H9 (cell line): Measurements from ENCODE around the gene MST1. TPM values are rescaled to one million over a fixed set of nuclear protein-coding genes. Genes with fewer than 3 reads are reported as not detected.

Source experiments
- DNase-seq: peaks from one replicate; pipeline ENCODE4 v3.0.0-alpha.2; 2017
- H2AFZ ChIP-seq: one replicate; pipeline ENCODE4 v1.6.1; 2013; ENCODE audit warnings: mild to moderate bottlenecking, low read length, control low read depth, moderate library complexity
- H2AK5ac ChIP-seq: 2 replicates; pipeline ENCODE4 v1.6.1; 2013; ENCODE audit warnings: low read length, control low read depth, mixed read lengths; ENCODE audit not compliant: insufficient read length
- H2BK120ac ChIP-seq: one replicate; pipeline ENCODE4 v1.6.1; 2013; ENCODE audit warnings: low read depth, mild to moderate bottlenecking, low read length, control low read depth, inconsistent platforms; ENCODE audit not compliant: poor library complexity, severe bottlenecking
- H2BK12ac ChIP-seq: 2 replicates; pipeline ENCODE4 v1.6.1; 2013; ENCODE audit warnings: low read length, control low read depth, mixed read lengths, low read depth; ENCODE audit not compliant: insufficient read length
- H2BK15ac ChIP-seq: 2 replicates; pipeline ENCODE4 v1.6.1; 2013; ENCODE audit warnings: low read depth, low read length, control low read depth
- H2BK20ac ChIP-seq: one replicate; pipeline ENCODE4 v1.6.1; 2013; ENCODE audit warnings: low read depth, mild to moderate bottlenecking, low read length, control low read depth, inconsistent platforms; ENCODE audit not compliant: poor library complexity, severe bottlenecking
- H2BK5ac ChIP-seq: 2 replicates; pipeline ENCODE4 v1.6.1; 2013; ENCODE audit warnings: low read length, control low read depth, mixed read lengths; ENCODE audit not compliant: insufficient read length
- H3K14ac ChIP-seq: 2 replicates; pipeline ENCODE4 v1.6.1; 2013; ENCODE audit warnings: low read length, control low read depth; ENCODE audit not compliant: insufficient read depth
- H3K18ac ChIP-seq: 2 replicates; pipeline ENCODE4 v1.6.1; 2013; ENCODE audit warnings: low read depth, mild to moderate bottlenecking, mixed read lengths, low read length, control low read depth; ENCODE audit not compliant: insufficient read length
- H3K23ac ChIP-seq: 2 replicates; pipeline ENCODE4 v1.6.1; 2013; ENCODE audit warnings: low read length, control low read depth, mixed read lengths, low read depth; ENCODE audit not compliant: insufficient read length
- H3K23me2 ChIP-seq: 2 replicates; pipeline ENCODE4 v1.6.1; 2013; ENCODE audit warnings: low read depth, mild to moderate bottlenecking, mixed read lengths, low read length, control low read depth; ENCODE audit not compliant: insufficient read length, poor library complexity, severe bottlenecking
- H3K27ac ChIP-seq: 2 replicates; pipeline ENCODE4 v1.5.1; 2013; ENCODE audit warnings: low read length, control low read depth, mixed read lengths, low read depth; ENCODE audit not compliant: insufficient read length
- H3K27me3 ChIP-seq: 2 replicates; pipeline ENCODE4 v1.6.1; 2013; ENCODE audit warnings: low read length, control low read depth, inconsistent platforms; ENCODE audit not compliant: insufficient read depth
- H3K4ac ChIP-seq: 2 replicates; pipeline ENCODE4 v1.6.1; 2013; ENCODE audit warnings: low read depth, mild to moderate bottlenecking, control low read depth, inconsistent platforms, low read length, moderate library complexity
- H3K4me1 ChIP-seq: 2 replicates; pipeline ENCODE4 v1.6.1; 2013; ENCODE audit warnings: low read length, control low read depth, inconsistent platforms; ENCODE audit not compliant: insufficient read depth
- H3K4me2 ChIP-seq: 2 replicates; pipeline ENCODE4 v1.6.1; 2013; ENCODE audit warnings: low read length, control low read depth, mixed read lengths; ENCODE audit not compliant: insufficient read length, insufficient read depth
- H3K56ac ChIP-seq: 2 replicates; pipeline ENCODE4 v1.6.1; 2013; ENCODE audit warnings: low read depth, mild to moderate bottlenecking, mixed read lengths, low read length, control low read depth; ENCODE audit not compliant: insufficient read length
- H3K79me1 ChIP-seq: 2 replicates; pipeline ENCODE4 v1.6.1; 2013; ENCODE audit warnings: low read depth, mild to moderate bottlenecking, moderate library complexity, low read length, control low read depth, inconsistent platforms; ENCODE audit not compliant: insufficient read depth, poor library complexity, severe bottlenecking
- H3K79me2 ChIP-seq: 2 replicates; pipeline ENCODE4 v1.6.1; 2013; ENCODE audit warnings: low read length, control low read depth, inconsistent platforms; ENCODE audit not compliant: insufficient read depth
- H3K9ac ChIP-seq: 2 replicates; pipeline ENCODE4 v1.6.1; 2013; ENCODE audit warnings: low read length, control low read depth, mixed read lengths; ENCODE audit not compliant: insufficient read length; ENCODE audit errors: extremely low read depth
- H3K9me3 ChIP-seq: one replicate; pipeline ENCODE4 v1.6.1; 2013; ENCODE audit warnings: low read depth, low read length, inconsistent platforms; ENCODE audit not compliant: control insufficient read depth
- H3T11ph ChIP-seq: one replicate; pipeline ENCODE4 v1.6.1; 2013; ENCODE audit warnings: mild to moderate bottlenecking, low read length, control low read depth, inconsistent platforms
- H4K20me1 ChIP-seq: one replicate; pipeline ENCODE4 v1.6.1; 2013; ENCODE audit not compliant: control insufficient read depth, insufficient read length, insufficient read depth
- H4K5ac ChIP-seq: 2 replicates; pipeline ENCODE4 v1.6.1; 2013; ENCODE audit warnings: low read depth, mild to moderate bottlenecking, mixed read lengths, low read length, control low read depth; ENCODE audit not compliant: insufficient read length
- H4K8ac ChIP-seq: replicated peaks from 2 replicates; pipeline ENCODE4 v1.6.1; 2013; ENCODE audit warnings: low read length, control low read depth, mixed read lengths, low read depth; ENCODE audit not compliant: insufficient read length
- H4K91ac ChIP-seq: 2 replicates; pipeline ENCODE4 v1.6.1; 2013; ENCODE audit warnings: low read depth, mild to moderate bottlenecking, moderate library complexity, mixed read lengths, low read length, control low read depth; ENCODE audit not compliant: insufficient read length
- H3K27ac Mint-ChIP-seq, 3 experiments: 2 replicates in 2 of 3; 3 replicates in 1 of 3; pipeline ENCODE4 v1.8.0; 2020 to 2021; ENCODE audit warnings: mixed read lengths in 3 of 3, mild to moderate bottlenecking in 1 of 3, moderate library complexity in 1 of 3
- H3K27me3 Mint-ChIP-seq: 2 replicates; pipeline ENCODE4 v1.8.0; 2021; ENCODE audit warnings: low read depth, mild to moderate bottlenecking, moderate library complexity, mixed read lengths
- H3K36me3 Mint-ChIP-seq, 3 experiments: 2 replicates in 2 of 3; 3 replicates in 1 of 3; pipeline ENCODE4 v1.8.0; 2020 to 2021; ENCODE audit warnings: low read depth in 3 of 3, mixed read lengths in 3 of 3; ENCODE audit not compliant: insufficient read depth in 1 of 3
- H3K4me1 Mint-ChIP-seq, 2 experiments: 2 replicates each; pipeline ENCODE4 v1.8.0; 2020; ENCODE audit warnings: mixed read lengths in 2 of 2
- H3K4me3 Mint-ChIP-seq, 2 experiments: 2 replicates in 1 of 2; 3 replicates in 1 of 2; pipeline ENCODE4 v1.8.0; 2020 to 2021; ENCODE audit warnings: mild to moderate bottlenecking in 2 of 2, mixed read lengths in 2 of 2, moderate library complexity in 1 of 2
- H3K9me3 Mint-ChIP-seq, 2 experiments: 2 replicates in 1 of 2; 3 replicates in 1 of 2; pipeline ENCODE4 v1.8.0; 2020; ENCODE audit warnings: mild to moderate bottlenecking in 2 of 2, mixed read lengths in 2 of 2, moderate library complexity in 1 of 2
- CTCF ChIP-seq: fragments of 200-600 bp; sonication (generic); conservative IDR thresholded peaks from 3 replicates; pipeline ENCODE4 v1.8.0; 2021; ENCODE audit warnings: antibody characterized with exemption, mild to moderate bottlenecking
- WGBS: extraction: QIAGEN DNeasy Blood & Tissue Kit; methylation state at CpG from one replicate; pipeline ENCODE4 v1.1.7; 2013; ENCODE audit warnings: missing lambda C conversion rate, low lambda C conversion rate, mixed read lengths; ENCODE audit not compliant: insufficient read length; ENCODE audit errors: extremely low coverage; 5-methylcytosine and 5-hydroxymethylcytosine counted together
- total RNA-seq: library from RNA; stranded (reverse); gene quantifications from 2 replicates; pipeline ENCODE4 v1.2.1, GENCODE V29; 2021

Gene MST1
- total RNA-seq, 1 experiment from 2014 or later = 8.9 TPM

GRCh38 chr3:49719214-49719884 is 30.1 kb upstream of the MST1 start, which contains the start of gene AMIGO3:
TSS of gene AMIGO3 (minus strand) at chr3:49719684. CDS start at chr3:49719465, 219 bp downstream.
- no peaks in the 10 kb centered on the region for H3K9me3 Mint-ChIP-seq
- H4K91ac ChIP-seq = no peak within 1 kb of the TSS
- no peaks in the 10 kb centered on the region for H3K9me3 ChIP-seq
- peak within 1 kb of the TSS; percentile 42 for H3K18ac ChIP-seq
- H3K9ac ChIP-seq = peak within 1 kb of the TSS; percentile 23
- H4K8ac ChIP-seq = no peak within 1 kb of the TSS
- peak within 1 kb of the TSS; percentile 14 to 95 (median 18); a peak in 5 of 7 replicates for H3K27ac Mint-ChIP-seq
- no peak within 1 kb of the TSS for H3K4ac ChIP-seq
- no peak within 1 kb of the TSS for H3K23ac ChIP-seq
- no peak within 1 kb of the TSS for H2BK20ac ChIP-seq
- H3K4me2 ChIP-seq = peak within 1 kb of the TSS; percentile 44
- no peak within 1 kb of the TSS for H4K5ac ChIP-seq
- peaks cover 22% of the 10 kb centered on the region for H3K23me2 ChIP-seq
- H4K20me1 ChIP-seq = no peaks in the 10 kb centered on the region
- WGBS = no CpG with 5 or more reads among the region's 50 CpGs
- H3K4me3 Mint-ChIP-seq = peak within 1 kb of the TSS; percentile 79 to 87
- H3K14ac ChIP-seq = peak within 1 kb of the TSS; percentile 47
- H2BK15ac ChIP-seq = no peak within 1 kb of the TSS
- H2BK5ac ChIP-seq = no peak within 1 kb of the TSS
- H2AFZ ChIP-seq = no peak within 1 kb of the TSS
- H3K56ac ChIP-seq = no peak within 1 kb of the TSS
- no peaks in the 10 kb centered on the region for H3K4me1 ChIP-seq
- DNase-seq = peak; percentile 96
- no peak within 1 kb of the TSS for H2AK5ac ChIP-seq
- H2BK120ac ChIP-seq = no peak within 1 kb of the TSS
- H3K27me3 Mint-ChIP-seq = peaks cover 4% of the 10 kb centered on the region
- H3K79me2 ChIP-seq = no peaks in the 10 kb centered on the region
- no peak within 1 kb of the TSS for H3T11ph ChIP-seq
- peak; percentile 68 for TF ChIP-seq CTCF
- H3K4me1 Mint-ChIP-seq = peaks cover 15 to 17% of the 10 kb centered on the region in 2 experiments
- no peak within 1 kb of the TSS for H3K27ac ChIP-seq
- H3K27me3 ChIP-seq = no peaks in the 10 kb centered on the region
- H2BK12ac ChIP-seq = no peak within 1 kb of the TSS
- peaks cover 0 to 38% (median 34%) of the 10 kb centered on the region in 3 experiments; a peak in 6 of 7 replicates for H3K36me3 Mint-ChIP-seq
- peaks cover 2% of the 10 kb centered on the region for H3K79me1 ChIP-seq
